Jurkat, Clone E6-1 (cell line): ENCODE measurements around the gene SUMO3.

Source experiments
- DNase-seq: peaks from one replicate; pipeline ENCODE4 v3.0.0-alpha.2; 2011; ENCODE audit warnings: low read depth, low spot score
- H3K4me3 ChIP-seq: 2 replicates; pipeline ENCODE4 v1.5.1; 2011; ENCODE audit warnings: mild to moderate bottlenecking, low read length, control low read depth, moderate library complexity

Gene SUMO3

DNA sequence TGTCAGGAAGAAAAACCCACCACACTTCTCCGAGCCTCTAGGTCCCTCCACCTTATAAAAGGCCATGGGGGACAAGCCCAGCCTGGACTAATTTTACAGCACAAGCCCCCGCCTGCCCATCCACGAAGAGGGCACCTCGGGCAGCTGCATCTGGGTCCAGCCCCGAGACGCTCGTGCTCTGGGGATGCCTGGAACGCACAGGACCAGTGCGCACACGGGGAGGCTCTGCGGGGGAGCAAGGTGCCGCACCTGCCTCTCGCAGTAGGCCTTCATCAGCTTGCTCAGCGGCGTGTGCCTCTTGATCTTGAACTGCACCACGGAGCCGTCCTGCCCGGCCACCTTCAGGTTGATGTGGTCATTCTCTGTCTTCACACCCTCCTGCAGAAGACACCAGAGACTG, 4.1 kb downstream of the SUMO3 start:
- no peak overlapping the region for H3K4me3 ChIP-seq
- no peak for DNase-seq

DNA sequence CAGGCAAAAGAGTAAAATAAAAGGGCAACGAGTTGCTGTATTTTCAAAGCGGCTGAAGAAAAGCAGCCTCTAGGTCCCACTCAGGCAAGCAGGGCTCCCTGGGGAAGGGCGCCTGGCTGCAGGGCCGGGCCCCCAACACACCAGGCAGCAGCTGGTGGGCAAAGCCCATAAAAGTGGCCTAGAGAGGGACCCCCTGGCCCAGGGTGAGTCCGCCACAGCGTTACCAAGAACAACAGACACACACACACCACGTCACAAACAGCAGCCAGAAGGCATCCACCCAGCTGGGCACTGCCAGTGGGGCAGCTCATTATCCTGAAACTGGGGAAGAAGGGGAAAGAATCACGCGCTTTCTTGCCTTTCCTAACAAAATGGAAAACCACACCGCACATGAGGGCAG, 4.7 kb downstream of the SUMO3 start:
- DNase-seq: no peak
- no peak overlapping the region for H3K4me3 ChIP-seq

DNA sequence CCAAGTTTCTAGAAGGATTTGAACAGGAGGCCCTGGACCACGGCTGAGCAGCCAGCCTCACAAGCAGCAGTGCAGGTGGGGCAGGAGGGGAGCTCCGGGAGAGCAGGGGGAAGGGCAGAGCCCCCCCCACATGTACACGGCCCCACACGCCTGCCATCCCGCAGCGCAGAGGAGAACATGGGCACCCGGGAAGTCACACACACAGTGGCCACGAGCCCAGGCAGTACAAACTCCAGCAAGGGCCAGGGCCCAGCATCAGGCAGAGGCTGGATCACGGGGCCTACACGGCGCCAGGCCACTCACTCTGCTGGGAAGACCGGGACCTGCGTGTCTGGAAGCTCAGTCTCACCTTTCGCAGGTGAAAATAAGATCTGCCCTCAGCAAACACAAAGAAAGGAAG, 5.2 kb downstream of the SUMO3 start:
- H3K4me3 ChIP-seq: no peak overlapping the region
- no peak for DNase-seq

DNA sequence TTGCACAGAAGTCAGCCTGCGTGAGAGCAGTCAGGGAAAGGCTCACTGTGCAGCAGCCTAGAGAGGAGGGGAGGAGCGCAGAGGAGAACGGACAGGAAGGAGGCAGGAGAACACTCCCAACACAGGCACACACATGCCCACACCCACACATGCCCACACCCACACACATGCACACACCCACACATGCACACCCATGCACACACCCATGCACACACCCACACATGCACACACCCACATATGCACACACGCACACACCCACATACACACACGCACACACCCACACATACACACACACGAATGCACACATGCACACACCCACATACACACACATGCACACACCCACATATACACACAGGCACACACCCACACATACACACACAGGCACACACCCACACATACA, 7.1 kb downstream of the SUMO3 start:
- no peak overlapping the region for H3K4me3 ChIP-seq
- no peak for DNase-seq

DNA sequence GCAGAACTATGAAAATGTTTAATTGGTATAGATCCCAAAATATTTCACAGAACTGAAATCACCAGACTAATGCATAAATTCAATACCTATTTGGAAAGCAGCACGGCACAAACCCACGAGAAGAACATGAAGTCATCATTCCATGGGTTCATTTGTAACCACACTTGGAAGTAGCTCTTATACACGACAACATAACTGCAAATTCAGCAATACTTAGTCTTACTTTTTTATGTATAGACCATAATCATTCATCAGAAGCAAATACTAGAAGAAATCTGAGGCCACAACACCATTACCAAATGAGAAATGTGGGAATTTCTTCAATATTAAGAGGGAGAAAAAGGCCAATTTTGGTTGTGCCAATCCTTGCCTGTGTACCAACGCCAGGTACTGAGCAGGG, 12.0 kb downstream of the SUMO3 start:
- no peak overlapping the region for H3K4me3 ChIP-seq
- no peak for DNase-seq

DNA sequence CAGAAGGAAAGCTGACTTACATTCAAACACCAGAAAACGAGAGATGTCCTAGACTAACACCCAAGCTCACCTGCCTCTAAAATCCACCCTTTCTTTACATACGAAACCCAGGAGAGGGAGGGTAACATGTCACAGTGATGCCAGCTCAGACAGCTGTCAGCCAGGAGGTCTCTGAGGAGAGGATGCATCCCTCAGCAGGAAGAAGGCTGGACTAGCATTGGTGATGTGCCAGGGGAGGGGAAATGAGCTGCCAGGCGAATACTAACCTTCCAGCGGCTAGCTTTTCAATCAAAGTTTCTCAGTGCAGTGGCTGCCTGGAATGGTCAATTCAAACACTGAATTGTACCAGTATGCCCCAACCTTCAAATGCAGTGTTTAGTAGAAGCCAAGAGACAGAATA, 12.6 kb downstream of the SUMO3 start:
- H3K4me3 ChIP-seq: no peak overlapping the region
- no peak for DNase-seq

DNA sequence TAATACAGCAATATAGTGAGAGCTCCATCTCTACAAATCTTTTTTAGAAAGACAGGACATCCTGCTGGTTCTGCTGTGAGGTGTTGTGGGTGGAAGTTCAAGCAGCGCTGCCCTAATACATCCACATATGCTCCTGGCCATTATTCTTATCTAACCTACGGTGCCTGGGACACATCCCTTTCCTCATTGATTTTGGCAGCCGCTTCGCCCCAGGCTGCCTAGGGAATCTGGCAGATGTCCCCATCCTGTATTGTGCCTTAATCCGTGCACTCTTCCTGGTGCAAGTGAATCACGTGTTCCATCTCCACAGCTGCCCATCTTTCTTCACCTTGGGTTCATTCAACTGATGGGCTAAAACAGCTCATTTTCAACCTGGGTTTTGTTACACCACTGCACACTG, 13.1 kb downstream of the SUMO3 start:
- no peak overlapping the region for H3K4me3 ChIP-seq
- DNase-seq: no peak

DNA sequence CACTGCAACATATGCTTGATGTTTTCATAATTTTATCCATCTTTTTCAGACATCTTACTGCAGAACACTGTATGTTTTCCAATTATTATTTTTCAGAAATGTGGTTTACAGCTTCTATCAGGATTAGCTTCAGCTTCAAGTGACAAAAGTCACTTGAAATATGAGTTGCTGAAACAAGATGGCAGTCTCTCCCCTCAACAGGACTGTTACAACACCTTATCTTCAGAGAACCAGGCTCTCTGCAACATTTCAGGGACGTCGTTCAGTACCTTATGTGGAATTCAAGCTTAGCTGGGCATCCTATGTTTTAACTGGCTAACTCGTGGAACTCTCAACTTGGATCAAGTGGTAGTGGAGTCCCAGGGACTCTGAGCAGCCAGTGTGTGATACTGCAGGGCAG, 14.2 kb downstream of the SUMO3 start:
- DNase-seq: no peak
- no peak overlapping the region for H3K4me3 ChIP-seq

DNA sequence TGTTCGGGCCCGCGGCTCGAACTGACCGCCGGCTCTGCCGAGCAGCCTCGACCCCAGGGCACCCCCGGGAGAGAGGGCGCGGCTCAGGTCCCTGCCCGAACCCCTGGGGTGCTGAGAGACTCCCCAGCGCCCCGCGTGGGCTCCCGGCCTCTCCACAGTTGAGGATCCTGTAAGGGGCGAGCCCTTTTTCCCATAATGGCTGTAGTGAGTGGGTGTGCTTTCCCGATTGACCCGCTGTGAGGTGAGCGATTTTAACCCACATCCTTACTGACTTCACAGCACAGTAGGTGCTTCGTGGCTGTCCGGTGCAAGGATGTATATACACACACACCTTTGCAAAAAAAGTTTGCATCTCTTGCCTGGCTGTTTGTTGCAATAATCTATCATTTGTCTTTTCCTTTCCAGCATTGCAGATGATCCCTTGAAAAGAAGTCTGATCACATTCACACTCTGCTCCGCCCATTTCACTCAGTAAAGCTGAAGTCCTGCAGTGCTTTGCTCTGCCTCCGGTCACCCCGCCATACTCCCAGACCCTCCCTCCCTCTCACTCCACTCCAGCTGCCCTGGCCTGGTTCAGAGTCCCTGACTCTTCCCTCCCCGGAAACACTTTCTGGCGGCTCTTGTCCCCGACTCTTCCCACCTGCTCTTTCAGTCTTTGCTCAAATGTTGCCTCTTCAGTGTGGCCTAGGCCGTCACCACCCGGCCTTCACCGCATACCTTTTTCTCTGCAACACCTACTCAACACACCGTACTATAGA, 15.3 kb downstream of the SUMO3 start:
- peak overlapping the region; percentile 87 for H3K4me3 ChIP-seq
- no peak for DNase-seq

DNA sequence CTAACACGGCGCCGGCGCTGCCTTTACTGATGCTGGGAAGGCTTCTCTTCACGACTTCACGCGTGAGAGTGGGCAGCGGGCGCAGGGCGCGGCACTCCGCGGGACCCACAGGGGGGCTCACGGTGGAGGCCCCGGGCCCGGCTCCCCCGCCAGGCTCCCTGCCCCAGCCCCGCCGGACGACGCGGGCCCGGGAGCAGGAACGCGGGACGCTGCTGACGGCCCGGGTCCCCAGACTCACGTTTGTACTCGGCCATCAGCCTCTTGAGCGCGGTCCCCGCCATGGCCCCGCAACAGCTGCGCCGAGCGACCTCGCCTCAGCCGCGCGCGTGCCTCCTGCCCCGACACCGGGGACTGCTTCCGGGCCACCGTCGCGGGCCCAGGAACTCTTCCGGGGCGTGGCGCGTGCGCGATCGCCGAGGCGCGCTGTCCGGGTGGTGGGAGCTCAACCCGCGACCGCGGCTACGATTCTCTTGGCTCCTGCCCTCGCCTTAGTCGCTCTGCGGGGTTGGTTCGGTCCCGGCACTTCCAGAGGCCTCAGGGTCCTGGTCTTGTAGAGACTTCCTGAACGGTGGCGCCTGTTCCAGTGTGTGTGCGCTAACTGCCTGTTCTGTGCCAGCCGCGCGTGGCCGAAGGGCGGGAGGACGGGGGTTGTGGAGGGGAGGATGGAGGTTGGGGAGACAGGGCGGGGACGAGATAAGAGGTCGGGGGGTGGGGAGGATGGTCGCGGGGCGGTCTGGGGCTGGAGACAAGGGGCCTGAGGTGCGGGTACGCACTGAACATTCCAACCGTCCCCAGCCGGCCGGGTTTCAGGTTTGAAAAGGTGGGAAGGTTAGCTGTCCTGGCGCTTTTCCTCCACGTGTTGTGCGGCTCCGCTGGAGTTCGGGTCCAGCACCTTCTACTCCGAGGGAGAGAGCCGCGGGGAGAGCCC, 16.1 kb downstream of the SUMO3 start, which contains the start of gene UBE2G2:
Gene UBE2G2 (minus strand): TSS at position 353 of the 928 bp plus-strand sequence. CDS start 72 bp downstream, at position 281.
- H3K4me3 ChIP-seq: peak within 1 kb of the TSS; percentile 87
- peak; percentile 67 for DNase-seq

DNA sequence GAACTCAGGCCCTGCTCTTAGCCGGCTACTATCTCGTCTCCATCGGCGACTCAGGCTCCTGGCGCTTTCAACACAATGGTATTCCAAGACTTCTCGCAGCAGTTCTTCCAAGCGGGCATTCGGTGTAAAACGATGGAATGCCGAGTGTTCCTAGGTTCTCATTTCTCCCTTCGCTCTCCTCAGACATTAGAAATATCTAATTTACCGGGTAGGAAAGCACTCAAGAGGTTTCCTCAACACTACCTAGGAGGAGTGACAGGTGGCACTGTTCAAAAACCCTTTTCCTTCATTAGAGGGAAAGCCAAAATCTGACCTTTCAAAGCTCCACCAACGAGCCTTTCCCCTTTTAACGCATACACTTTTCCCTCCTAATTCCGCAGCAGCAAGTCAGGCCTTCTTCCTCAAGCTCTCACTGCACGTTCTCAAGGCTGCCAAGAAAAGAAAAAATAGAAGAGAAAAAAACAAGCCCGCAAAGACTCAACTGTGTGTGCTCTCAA, 16.8 kb downstream of the SUMO3 start:
- peak overlapping the region; percentile 87 for H3K4me3 ChIP-seq
- DNase-seq: peak; percentile 46

DNA sequence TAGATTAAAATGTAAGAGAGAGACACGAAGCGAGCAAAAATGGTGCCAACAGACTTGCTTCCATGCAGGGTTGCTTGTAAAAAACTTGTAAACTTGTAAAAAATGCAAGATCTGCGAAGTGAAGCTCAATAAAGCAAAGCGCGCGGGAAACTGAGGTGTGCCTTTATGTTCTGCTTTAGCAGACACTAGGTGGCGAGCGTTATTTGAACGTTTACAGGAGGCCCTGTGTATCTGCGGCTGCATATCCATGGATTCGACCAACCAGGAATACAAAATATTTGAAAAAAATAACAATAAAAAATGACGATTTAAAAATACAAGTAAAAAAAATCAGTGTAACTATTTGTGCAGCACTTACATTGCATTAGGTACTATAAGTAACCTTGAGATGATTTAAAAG, 17.8 kb downstream of the SUMO3 start:
- H3K4me3 ChIP-seq: peak overlapping the region; percentile 87
- peak; percentile 74 for DNase-seq

DNA sequence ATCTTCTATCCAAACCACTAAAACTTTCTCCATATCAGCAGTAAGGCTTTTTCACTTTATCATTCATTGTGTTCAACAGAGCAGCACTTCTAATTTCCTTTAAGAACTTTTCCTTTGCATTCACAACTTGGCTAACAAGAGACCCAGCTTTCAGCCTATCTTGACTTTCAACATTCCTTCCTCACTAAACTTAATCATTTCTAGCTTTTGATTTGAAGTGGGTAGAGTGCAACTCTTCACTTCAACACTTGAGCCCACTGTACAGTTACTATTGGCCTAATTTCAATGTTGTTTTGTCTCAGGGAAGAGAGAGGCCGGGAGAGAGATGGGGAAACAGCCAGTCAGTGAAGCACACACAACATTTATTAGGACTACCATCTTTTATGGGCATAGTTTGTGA, 18.2 kb downstream of the SUMO3 start:
- peak overlapping the region; percentile 87 for H3K4me3 ChIP-seq
- no peak for DNase-seq

DNA sequence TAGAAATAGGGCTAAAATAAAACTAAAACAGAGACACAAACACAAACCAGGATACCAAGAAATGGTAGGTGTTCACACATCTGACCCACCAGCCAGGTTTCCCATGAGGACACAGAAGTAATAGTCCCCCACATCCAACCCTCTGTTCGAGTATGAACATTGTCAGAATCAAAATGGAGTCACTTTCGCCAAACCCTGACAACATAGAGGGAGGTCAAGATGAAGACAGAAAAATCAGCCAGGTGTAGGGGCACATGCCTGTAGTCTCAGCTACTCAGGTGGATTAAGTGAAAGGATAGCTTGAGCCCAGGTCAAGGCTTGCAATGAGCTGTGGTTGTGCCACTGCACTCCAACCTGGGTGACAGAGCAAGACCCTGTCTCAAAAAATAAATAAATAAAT, 20.1 kb downstream of the SUMO3 start:
- no peak overlapping the region for H3K4me3 ChIP-seq
- no peak for DNase-seq

DNA sequence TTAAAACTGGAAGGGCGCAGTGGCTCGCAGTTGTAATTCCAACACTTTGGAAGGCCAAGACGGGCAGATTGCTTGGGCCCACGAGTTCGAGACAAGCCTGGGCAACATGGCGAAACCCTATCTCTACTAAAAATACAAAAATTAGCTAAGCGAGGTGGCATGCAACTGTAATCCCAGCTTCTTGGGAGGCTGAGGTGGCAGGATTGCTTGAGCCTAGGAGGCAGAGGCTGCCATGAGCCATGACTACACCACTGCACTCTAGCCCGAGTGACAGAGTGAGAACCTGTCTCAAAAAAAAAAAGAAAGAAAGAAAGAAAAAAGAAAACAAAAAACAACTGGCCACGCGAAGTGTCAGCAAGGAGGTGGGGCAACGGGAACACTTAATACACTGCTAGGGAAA, 22.5 kb downstream of the SUMO3 start:
- no peak for DNase-seq
- H3K4me3 ChIP-seq: no peak overlapping the region

DNA sequence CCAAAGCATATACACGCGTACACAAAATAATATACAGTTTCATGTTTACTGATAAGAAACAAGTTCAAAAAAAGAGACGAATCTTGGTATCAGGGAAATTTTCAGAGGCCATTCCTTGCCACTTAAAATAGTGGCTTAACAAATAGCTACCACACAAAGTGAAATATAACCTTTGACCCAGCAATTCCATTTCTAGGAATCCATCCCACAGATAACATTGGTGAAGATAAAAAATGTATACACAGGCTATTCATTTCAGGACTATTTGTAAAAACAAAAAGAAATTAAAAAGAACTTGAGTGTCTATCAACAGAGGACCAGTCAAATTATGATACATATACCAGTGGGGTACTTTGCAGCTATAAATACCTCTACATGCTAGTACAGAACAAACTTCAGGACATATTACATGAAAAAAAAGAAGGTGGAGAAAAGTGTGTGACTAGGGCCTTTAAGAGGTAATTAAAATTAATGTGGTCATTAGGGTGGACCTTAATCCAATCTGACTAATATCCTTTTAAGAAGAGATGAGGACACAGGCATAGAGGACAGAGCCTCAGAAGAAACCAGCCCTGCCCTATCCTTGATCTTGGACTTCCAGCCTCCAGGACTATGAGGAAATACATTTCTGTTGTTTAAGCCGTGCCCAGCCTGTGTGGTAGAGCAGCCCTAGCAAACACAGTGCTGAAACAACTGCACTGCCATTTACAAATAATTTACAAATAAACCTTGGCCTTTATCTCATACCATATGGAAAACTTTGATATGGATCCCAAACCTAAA, 24.1 kb downstream of the SUMO3 start:
- H3K4me3 ChIP-seq: no peak overlapping the region
- no peak for DNase-seq

DNA sequence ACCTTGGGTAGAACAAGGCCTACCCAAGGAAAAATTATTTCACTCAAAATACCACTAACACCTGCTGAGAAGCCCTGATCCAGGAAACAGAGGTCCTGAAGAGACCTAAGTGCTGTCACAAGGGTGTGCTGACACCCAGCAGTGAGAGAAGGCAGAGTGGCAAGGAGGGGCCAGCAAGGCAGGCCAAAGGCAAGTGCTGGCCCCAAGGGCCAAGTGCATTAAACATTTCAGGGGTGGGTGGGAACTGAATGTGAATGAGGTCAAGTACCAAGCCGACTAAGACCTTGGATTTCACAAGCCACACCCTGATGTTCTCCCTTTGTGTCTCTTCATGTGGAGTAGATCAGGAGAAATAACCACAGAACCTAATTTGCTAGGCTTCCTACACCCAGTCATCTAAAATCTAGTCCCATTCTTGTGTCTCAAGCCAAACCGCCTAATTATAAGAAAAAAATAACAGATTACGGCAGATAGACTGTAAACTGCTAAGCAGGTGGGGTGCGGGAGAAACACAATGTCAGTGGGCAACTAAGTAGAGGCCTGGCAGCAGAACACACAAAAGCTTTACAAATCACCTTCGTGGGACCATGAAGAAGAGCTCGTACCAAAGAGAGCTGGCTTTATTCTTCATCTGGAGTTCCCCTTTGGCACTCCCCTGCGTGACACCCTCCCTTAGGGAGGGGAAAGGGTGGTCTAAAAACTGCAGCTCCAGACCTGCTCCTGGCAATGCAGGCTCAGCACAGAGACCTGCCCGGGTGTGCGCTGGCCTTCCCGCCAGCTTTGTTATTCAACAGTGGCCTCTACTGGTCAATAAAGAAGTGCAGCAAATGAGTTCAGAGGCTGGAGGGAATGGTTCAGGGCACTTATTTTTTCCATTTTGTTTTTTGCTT, 24.9 kb downstream of the SUMO3 start:
- DNase-seq: peak; percentile 32
- H3K4me3 ChIP-seq: no peak overlapping the region

DNA sequence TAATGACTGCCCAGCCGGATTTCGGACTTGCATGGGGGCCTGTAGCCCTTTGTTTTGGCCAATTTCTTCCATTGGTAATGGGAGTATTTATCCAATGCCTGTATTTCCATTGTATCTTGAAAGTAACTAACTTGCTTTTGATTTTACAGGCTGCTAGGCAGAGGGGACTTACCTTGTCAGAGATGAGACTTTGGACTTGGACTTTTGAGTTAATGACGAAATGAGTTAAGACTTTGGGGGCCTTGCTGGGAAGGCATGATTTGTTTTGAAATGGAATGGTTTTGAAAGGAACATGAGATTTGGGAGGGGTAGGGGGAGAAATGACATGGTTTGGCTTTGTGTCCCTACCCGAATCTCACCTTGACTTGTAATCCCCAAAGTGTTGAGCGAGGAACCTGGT, 25.9 kb downstream of the SUMO3 start:
- no peak overlapping the region for H3K4me3 ChIP-seq
- DNase-seq: no peak
